ENCODE data around the gene NUBP1.

The NUBP1 gene

DNA sequence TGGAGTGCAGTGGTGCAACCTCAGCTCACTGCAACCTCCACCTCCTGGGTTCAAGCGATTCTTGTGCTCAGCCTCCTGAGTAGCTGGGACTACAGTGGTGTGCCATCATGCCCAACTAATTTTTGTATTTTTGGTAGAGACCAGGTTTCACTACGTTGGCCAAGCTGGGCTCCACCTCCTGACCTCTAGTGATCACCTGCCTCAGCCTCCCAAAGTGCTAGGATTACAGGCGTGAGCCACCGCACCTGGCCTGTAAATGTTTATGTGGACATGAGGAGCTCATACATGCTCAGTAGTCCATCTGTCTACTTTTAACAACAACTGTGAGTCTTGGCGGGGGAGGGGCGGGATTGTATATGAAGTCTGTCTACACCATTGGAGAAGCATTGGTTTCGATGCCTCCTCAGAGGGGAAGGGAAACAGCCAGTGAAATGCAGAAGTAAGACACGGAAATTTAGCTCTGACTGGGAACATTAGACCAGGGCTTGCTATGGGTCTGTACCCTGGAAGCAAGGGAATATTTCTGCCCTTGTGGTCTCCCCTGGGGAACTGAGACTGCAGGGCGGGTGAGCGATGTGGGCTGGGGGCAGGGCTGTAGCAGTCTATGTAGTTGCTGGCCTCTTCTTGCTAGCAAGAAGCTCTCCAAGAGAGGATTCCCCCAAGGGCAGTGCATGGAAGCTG, 9.3 kb downstream of the NUBP1 start:
- Histone ChIP-seq H3K27me3 (ENCODE audit: control insufficient read depth, insufficient read depth, low read length) (no peaks in the 10 kb centered on the region), H3K27ac (ENCODE audit: low read depth, low read length) (no peak overlapping the region), H3K36me3 (ENCODE audit: control insufficient read depth, insufficient read depth, low read length) (peaks cover 20% of the 10 kb centered on the region), H3K4me3 (ENCODE audit: low read depth, low read length) (no peak overlapping the region), H3K9ac (ENCODE audit: low read depth, low read length) (no peak overlapping the region), H3K9me3 (ENCODE audit: control insufficient read depth, insufficient read depth, low read length) (no peaks in the 10 kb centered on the region), H3K4me1 (ENCODE audit: control insufficient read depth, insufficient read depth, low read length) (no peaks in the 10 kb centered on the region)

DNA sequence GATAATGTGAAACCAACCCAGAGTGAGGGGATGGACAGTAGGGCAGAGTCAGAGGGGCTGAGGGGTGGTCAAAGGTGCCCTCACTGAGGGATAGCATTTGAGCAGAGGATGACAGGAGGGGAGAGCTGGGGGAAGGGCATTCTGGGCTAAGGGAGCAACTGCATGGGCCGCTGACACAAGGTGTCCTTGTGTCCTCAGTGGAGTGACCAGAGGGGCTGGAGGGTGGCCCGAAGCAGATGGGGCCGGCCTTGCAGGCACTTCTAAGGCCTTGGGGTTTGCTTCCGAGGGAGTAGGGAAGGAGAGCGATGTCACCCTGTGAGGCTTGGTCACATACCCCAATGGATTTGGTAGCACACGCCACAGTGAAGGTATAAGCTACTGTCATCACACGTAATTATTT, 10.0 kb downstream of the NUBP1 start:
- Histone ChIP-seq H3K27ac (ENCODE audit: low read depth, low read length) (no peak overlapping the region), H3K4me1 (ENCODE audit: control insufficient read depth, insufficient read depth, low read length) (no peaks in the 10 kb centered on the region), H3K27me3 (ENCODE audit: control insufficient read depth, insufficient read depth, low read length) (no peaks in the 10 kb centered on the region), H3K9me3 (ENCODE audit: control insufficient read depth, insufficient read depth, low read length) (no peaks in the 10 kb centered on the region), H3K9ac (ENCODE audit: low read depth, low read length) (no peak overlapping the region), H3K36me3 (ENCODE audit: control insufficient read depth, insufficient read depth, low read length) (peaks cover 24% of the 10 kb centered on the region), H3K4me3 (ENCODE audit: low read depth, low read length) (no peak overlapping the region)

DNA sequence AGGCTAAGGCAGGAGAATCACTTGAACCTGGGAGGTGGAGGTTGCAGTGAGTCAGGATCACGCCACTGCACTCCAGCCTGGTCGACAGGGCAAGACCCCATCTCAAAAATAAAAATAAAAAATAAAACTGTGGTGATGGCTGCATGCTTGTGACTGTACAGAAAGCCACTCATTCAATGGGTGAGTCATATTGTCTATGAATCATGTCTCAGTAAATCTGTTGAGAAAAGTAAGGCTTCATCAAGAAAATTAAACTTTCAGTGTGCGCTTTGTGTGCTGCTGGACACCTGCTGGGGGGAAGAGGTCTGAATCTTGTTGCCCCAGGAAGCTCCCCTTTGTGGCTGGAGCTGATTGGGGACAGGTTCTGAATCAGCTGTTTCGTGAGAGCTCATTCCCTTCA, 11.3 kb downstream of the NUBP1 start:
- Histone ChIP-seq H3K27ac (ENCODE audit: low read depth, low read length) (no peak overlapping the region), H3K9ac (ENCODE audit: low read depth, low read length) (no peak overlapping the region), H3K27me3 (ENCODE audit: control insufficient read depth, insufficient read depth, low read length) (no peaks in the 10 kb centered on the region), H3K36me3 (ENCODE audit: control insufficient read depth, insufficient read depth, low read length) (peaks cover 29% of the 10 kb centered on the region), H3K4me3 (ENCODE audit: low read depth, low read length) (no peak overlapping the region), H3K4me1 (ENCODE audit: control insufficient read depth, insufficient read depth, low read length) (no peaks in the 10 kb centered on the region), H3K9me3 (ENCODE audit: control insufficient read depth, insufficient read depth, low read length) (no peaks in the 10 kb centered on the region)

- Histone ChIP-seq H3K27ac (ENCODE audit: low read depth, low read length) (no peak overlapping the region), H3K9me3 (ENCODE audit: control insufficient read depth, insufficient read depth, low read length) (no peaks in the 10 kb centered on the region), H3K9ac (ENCODE audit: low read depth, low read length) (no peak overlapping the region), H3K4me3 (ENCODE audit: low read depth, low read length) (no peak overlapping the region), H3K27me3 (ENCODE audit: control insufficient read depth, insufficient read depth, low read length) (no peaks in the 10 kb centered on the region), H3K4me1 (ENCODE audit: control insufficient read depth, insufficient read depth, low read length) (no peaks in the 10 kb centered on the region), H3K36me3 (ENCODE audit: control insufficient read depth, insufficient read depth, low read length) (peaks cover 39% of the 10 kb centered on the region)
Measured at GRCh38 chr16:10756574-10756973, 12.9 kb downstream of the NUBP1 start.

- Histone ChIP-seq H3K4me1 (ENCODE audit: control insufficient read depth, insufficient read depth, low read length) (no peaks in the 10 kb centered on the region), H3K4me3 (ENCODE audit: low read depth, low read length) (no peak overlapping the region), H3K9me3 (ENCODE audit: control insufficient read depth, insufficient read depth, low read length) (no peaks in the 10 kb centered on the region), H3K36me3 (ENCODE audit: control insufficient read depth, insufficient read depth, low read length) (peaks cover 66% of the 10 kb centered on the region), H3K9ac (ENCODE audit: low read depth, low read length) (no peak overlapping the region), H3K27me3 (ENCODE audit: control insufficient read depth, insufficient read depth, low read length) (no peaks in the 10 kb centered on the region), H3K27ac (ENCODE audit: low read depth, low read length) (no peak overlapping the region)
Measured at GRCh38 chr16:10760858-10761257, 17.2 kb downstream of the NUBP1 start.

DNA sequence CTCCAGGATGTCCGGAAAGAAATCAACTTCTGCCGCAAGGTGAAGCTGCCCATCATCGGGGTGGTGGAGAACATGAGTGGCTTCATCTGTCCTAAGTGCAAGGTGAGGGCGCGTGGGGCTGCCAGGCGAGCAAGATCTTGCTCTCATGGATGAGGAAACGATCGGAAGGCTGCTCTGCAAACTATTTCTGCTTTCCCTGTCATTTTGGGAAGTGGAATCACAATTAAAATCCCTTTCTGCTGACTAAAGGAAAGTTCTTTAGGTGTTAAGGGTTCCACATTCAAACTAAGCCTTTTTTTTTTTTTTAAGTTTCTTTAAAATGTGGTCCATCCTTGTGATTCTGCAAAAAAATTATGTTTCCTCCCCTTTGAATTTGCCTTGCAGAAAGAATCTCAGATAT, 17.7 kb downstream of the NUBP1 start:
- Histone ChIP-seq H3K27ac (ENCODE audit: low read depth, low read length) (no peak overlapping the region), H3K36me3 (ENCODE audit: control insufficient read depth, insufficient read depth, low read length) (peaks cover 66% of the 10 kb centered on the region), H3K4me1 (ENCODE audit: control insufficient read depth, insufficient read depth, low read length) (no peaks in the 10 kb centered on the region), H3K27me3 (ENCODE audit: control insufficient read depth, insufficient read depth, low read length) (no peaks in the 10 kb centered on the region), H3K9ac (ENCODE audit: low read depth, low read length) (no peak overlapping the region), H3K9me3 (ENCODE audit: control insufficient read depth, insufficient read depth, low read length) (no peaks in the 10 kb centered on the region), H3K4me3 (ENCODE audit: low read depth, low read length) (no peak overlapping the region)

- Histone ChIP-seq H3K9me3 (ENCODE audit: control insufficient read depth, insufficient read depth, low read length) (no peaks in the 10 kb centered on the region), H3K4me3 (ENCODE audit: low read depth, low read length) (no peak overlapping the region), H3K27ac (ENCODE audit: low read depth, low read length) (no peak overlapping the region), H3K36me3 (ENCODE audit: control insufficient read depth, insufficient read depth, low read length) (peaks cover 58% of the 10 kb centered on the region), H3K9ac (ENCODE audit: low read depth, low read length) (no peak overlapping the region), H3K27me3 (ENCODE audit: control insufficient read depth, insufficient read depth, low read length) (no peaks in the 10 kb centered on the region), H3K4me1 (ENCODE audit: control insufficient read depth, insufficient read depth, low read length) (no peaks in the 10 kb centered on the region)
Measured at GRCh38 chr16:10762336-10763016, 18.8 kb downstream of the NUBP1 start.

GRCh38 chr16:10763456-10763855, 19.8 kb downstream of the NUBP1 start:
- no peak overlapping the region for H3K4me3 ChIP-seq (ENCODE audit: low read depth, low read length)
- no peaks in the 10 kb centered on the region for H3K9me3 ChIP-seq (ENCODE audit: control insufficient read depth, insufficient read depth, low read length)
- H3K36me3 ChIP-seq (ENCODE audit: control insufficient read depth, insufficient read depth, low read length): peaks cover 48% of the 10 kb centered on the region
- no peak overlapping the region for H3K27ac ChIP-seq (ENCODE audit: low read depth, low read length)
- no peaks in the 10 kb centered on the region for H3K27me3 ChIP-seq (ENCODE audit: control insufficient read depth, insufficient read depth, low read length)
- H3K4me1 ChIP-seq (ENCODE audit: control insufficient read depth, insufficient read depth, low read length): no peaks in the 10 kb centered on the region
- no peak overlapping the region for H3K9ac ChIP-seq (ENCODE audit: low read depth, low read length)

DNA sequence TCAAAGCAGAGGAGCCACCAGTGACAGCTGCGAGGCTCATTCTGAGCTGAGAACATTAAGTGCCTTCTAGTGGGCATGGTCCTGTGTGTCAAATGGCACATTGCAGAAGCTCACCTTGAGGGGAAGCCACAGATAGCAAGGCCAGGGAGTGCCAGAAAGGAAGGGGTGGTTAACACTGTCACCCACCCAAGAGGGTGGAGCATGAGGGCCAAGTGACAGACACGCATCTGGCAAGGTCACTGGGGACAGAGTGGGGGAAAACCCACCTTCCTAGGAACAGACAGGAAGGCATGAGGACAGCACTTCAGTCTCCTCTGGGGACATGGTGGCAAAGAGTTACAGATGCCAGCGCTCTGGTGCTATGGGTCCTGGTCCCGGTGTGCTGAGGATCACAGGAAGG, 22.1 kb downstream of the NUBP1 start:
- H3K4me1 ChIP-seq (ENCODE audit: control insufficient read depth, insufficient read depth, low read length): no peaks in the 10 kb centered on the region
- H3K9me3 ChIP-seq (ENCODE audit: control insufficient read depth, insufficient read depth, low read length): no peaks in the 10 kb centered on the region
- H3K9ac ChIP-seq (ENCODE audit: low read depth, low read length): no peak overlapping the region
- H3K36me3 ChIP-seq (ENCODE audit: control insufficient read depth, insufficient read depth, low read length): peaks cover 50% of the 10 kb centered on the region
- no peaks in the 10 kb centered on the region for H3K27me3 ChIP-seq (ENCODE audit: control insufficient read depth, insufficient read depth, low read length)
- no peak overlapping the region for H3K4me3 ChIP-seq (ENCODE audit: low read depth, low read length)
- H3K27ac ChIP-seq (ENCODE audit: low read depth, low read length): no peak overlapping the region

- Histone ChIP-seq H3K27me3 (ENCODE audit: control insufficient read depth, insufficient read depth, low read length) (no peaks in the 10 kb centered on the region), H3K36me3 (ENCODE audit: control insufficient read depth, insufficient read depth, low read length) (peaks cover 39% of the 10 kb centered on the region), H3K4me1 (ENCODE audit: control insufficient read depth, insufficient read depth, low read length) (no peaks in the 10 kb centered on the region), H3K27ac (ENCODE audit: low read depth, low read length) (no peak overlapping the region), H3K9me3 (ENCODE audit: control insufficient read depth, insufficient read depth, low read length) (no peaks in the 10 kb centered on the region), H3K9ac (ENCODE audit: low read depth, low read length) (no peak overlapping the region), H3K4me3 (ENCODE audit: low read depth, low read length) (no peak overlapping the region)
Measured at GRCh38 chr16:10767127-10767526, 23.5 kb downstream of the NUBP1 start.

DNA sequence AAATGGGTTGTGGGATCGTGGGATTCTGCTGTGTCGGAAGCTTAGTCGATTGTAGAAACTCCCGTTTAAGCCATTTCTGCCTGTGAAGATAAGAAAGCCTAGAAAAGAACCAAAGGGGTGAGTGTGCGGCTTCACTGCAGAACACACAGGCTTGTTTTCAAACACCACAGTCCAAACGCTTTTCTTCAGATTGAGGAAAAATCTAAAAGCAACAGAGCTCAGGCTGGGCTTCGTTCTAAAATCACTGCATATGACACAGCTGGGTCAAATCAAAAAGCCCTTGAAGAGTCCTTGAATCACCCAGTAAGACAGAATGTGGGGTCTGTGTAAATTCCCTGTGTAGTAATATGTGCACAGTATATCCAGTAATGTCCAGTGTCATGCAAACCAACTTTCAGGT, 25.7 kb downstream of the NUBP1 start:
- Histone ChIP-seq H3K4me1 (ENCODE audit: control insufficient read depth, insufficient read depth, low read length) (no peaks in the 10 kb centered on the region), H3K9me3 (ENCODE audit: control insufficient read depth, insufficient read depth, low read length) (no peaks in the 10 kb centered on the region), H3K4me3 (ENCODE audit: low read depth, low read length) (no peak overlapping the region)

More for the DNA sequence above, 25.7 kb downstream of the NUBP1 start:
- Histone ChIP-seq H3K36me3 (ENCODE audit: control insufficient read depth, insufficient read depth, low read length) (peaks cover 21% of the 10 kb centered on the region; the same call in 1 of the 2 replicates), H3K27me3 (ENCODE audit: control insufficient read depth, insufficient read depth, low read length) (no peaks in the 10 kb centered on the region), H3K9ac (ENCODE audit: low read depth, low read length) (no peak overlapping the region), H3K27ac (ENCODE audit: low read depth, low read length) (no peak overlapping the region)
